Psoas muscle (tissue), 8 donors: ENCODE results near the gene DPP10. TPM values are rescaled to one million over a fixed set of nuclear protein-coding genes. Genes with fewer than 3 reads are reported as not detected.

Source experiments
- ATAC-seq, 4 donors: fragments of 200-7000 bp; cut with Tn5 transposase; one replicate each; pipeline ENCODE4 v1.9.1; 2020; ENCODE audit warnings: moderate library complexity in 3 of 4, mild to moderate bottlenecking in 2 of 4
- DNase-seq, 2 donors: peaks; one replicate each; pipeline ENCODE4 v3.0.0-alpha.2; 2020
- H3K27ac ChIP-seq: fragments of 200-600 bp; one replicate; pipeline ENCODE4 v1.8.0; 2022
- H3K27me3 ChIP-seq, 3 donors: fragments of 200-600 bp in 1 of 3; one replicate each; pipeline versions ENCODE4 v1.6.1 to v1.8.0; 2013 to 2022; ENCODE audit warnings: low read length in 2 of 3, mild to moderate bottlenecking in 2 of 3, moderate library complexity in 1 of 3; ENCODE audit not compliant: insufficient read depth in 3 of 3
- H3K36me3 ChIP-seq, 2 donors: fragments of 200-600 bp in 1 of 2; one replicate each; pipeline versions ENCODE4 v1.6.1 to v1.8.0; 2013 to 2022; ENCODE audit warnings: low read depth in 1 of 2, mild to moderate bottlenecking in 1 of 2, moderate library complexity in 1 of 2; ENCODE audit not compliant: insufficient read depth in 1 of 2
- H3K4me1 ChIP-seq: fragments of 200-600 bp; one replicate; pipeline ENCODE4 v1.8.0; 2022
- H3K4me3 ChIP-seq: fragments of 200-600 bp; one replicate; pipeline ENCODE4 v1.8.0; 2022; ENCODE audit warnings: mild to moderate bottlenecking
- H3K9me3 ChIP-seq: fragments of 200-600 bp; one replicate; pipeline ENCODE4 v1.8.0; 2022
- WGBS, 3 donors: extraction: QIAGEN DNeasy Blood & Tissue Kit; methylation state at CpG; one replicate each; pipeline versions ENCODE4 v1.1.6 to v1.1.7; 2013; 5-methylcytosine and 5-hydroxymethylcytosine counted together
- intact Hi-C, 2 donors: fragments of 100-400 bp; cut with DNase I; formaldehyde crosslinking; loops; one replicate each; pipeline versions ENCODE4 v1.11.0 to v1.14.2; 2022
- polyA plus RNA-seq, 3 donors: library from polyadenylated mRNA; stranded (reverse); fragments of 200-250 nt; gene quantifications; one replicate each; pipeline ENCODE4 v1.2.3, GENCODE V29; 2013
- total RNA-seq, 4 donors: library from RNA; stranded (reverse); fragmentation: NEBNext Ultra II Directional in 2 of 4; extraction: Animal tissue kit (Norgen Biotek cat#: 25700) in 2 of 4; gene quantifications; one replicate each; pipeline versions ENCODE4 v1.2.1 to v1.2.4, GENCODE V29; 2021 to 2023
- TF ChIP-seq, protein P1 (sequence below): fragments of 200-600 bp; IDR thresholded peaks from one replicate; pipeline ENCODE4 v1.8.0; 2022; ENCODE audit warnings: antibody characterized with exemption
- donor health status: healthy with polysubstance abuse.
- donor health status: DM: no; HTN: no; CAD: no; lungs with moderate emphysema.
- donor health status: Bipolar disorder and iron deficiency.
- donor health status: healthy.
- donor health status: DM: yes; HTN: yes; CAD: no.
- donor health status: DM: no; HTN: no; CAD: no.
- donor health status: DM: no; HTN: no; CAD: no.
- donor health status: DM: yes; HTN: yes; CAD: no.

DPP10 gene
- total and polyA plus RNA-seq, 7 donors: 0.01 to 0.11 TPM; not detected in 5

DNA sequence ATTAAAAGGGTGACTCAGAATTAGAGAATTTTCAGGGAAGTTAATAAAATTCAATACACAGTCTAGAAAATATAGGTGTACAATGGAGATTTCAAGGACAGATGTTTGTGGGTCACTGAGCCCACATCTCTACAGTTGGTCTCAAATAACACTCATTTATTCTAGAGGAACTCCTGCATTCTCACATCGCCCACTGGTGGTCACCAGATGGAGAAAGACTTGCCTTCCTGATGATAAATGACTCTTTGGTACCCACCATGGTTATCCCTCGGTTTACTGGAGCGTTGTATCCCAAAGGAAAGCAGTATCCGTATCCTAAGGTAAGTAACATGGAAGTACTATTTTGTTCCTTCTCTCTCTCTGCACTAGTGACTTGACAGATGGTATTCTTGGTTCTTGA lies 1297.1 kb downstream of the DPP10 start:
- 77 to 79% (median 78%) methylated on average over 4 of the region's 4 CpGs for WGBS, 3 donors
- Histone ChIP-seq H3K4me1 (no peaks in the 10 kb centered on the region), H3K27me3 (no peaks in the 10 kb centered on the region), H3K4me3 (no peak overlapping the region), H3K9me3 (no peaks in the 10 kb centered on the region), H3K36me3 (no peaks in the 10 kb centered on the region), H3K27ac (no peak overlapping the region)
- intact Hi-C loops: no loop called here
- no peak for ATAC-seq
- TF ChIP-seq, protein P1, sequence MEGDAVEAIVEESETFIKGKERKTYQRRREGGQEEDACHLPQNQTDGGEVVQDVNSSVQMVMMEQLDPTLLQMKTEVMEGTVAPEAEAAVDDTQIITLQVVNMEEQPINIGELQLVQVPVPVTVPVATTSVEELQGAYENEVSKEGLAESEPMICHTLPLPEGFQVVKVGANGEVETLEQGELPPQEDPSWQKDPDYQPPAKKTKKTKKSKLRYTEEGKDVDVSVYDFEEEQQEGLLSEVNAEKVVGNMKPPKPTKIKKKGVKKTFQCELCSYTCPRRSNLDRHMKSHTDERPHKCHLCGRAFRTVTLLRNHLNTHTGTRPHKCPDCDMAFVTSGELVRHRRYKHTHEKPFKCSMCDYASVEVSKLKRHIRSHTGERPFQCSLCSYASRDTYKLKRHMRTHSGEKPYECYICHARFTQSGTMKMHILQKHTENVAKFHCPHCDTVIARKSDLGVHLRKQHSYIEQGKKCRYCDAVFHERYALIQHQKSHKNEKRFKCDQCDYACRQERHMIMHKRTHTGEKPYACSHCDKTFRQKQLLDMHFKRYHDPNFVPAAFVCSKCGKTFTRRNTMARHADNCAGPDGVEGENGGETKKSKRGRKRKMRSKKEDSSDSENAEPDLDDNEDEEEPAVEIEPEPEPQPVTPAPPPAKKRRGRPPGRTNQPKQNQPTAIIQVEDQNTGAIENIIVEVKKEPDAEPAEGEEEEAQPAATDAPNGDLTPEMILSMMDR: no peak
- no peak for DNase-seq

DNA sequence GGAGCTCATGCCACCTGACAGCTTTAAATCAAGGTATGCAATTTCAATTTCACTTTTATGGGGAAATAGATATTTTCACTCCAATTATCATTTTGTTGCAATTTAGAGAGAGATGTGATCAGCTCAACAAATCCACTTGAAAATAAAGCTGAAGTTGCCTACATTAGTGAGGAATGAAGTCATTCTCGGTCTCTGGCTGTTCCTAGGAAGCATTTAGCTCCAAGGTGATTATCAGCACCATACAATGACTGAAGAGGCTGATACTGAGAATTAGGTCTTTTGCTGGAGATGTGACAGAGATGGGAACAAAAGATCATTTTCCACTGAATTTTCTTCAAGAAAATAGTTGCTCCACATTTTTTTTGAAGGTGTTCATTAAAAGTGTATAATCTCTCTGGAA lies 1303.7 kb downstream of the DPP10 start:
- WGBS, 3 donors: 35 to 47% (median 43%) methylated on average over 1 of the region's 1 CpG
- no peak overlapping the region for H3K4me3 ChIP-seq

DNA sequence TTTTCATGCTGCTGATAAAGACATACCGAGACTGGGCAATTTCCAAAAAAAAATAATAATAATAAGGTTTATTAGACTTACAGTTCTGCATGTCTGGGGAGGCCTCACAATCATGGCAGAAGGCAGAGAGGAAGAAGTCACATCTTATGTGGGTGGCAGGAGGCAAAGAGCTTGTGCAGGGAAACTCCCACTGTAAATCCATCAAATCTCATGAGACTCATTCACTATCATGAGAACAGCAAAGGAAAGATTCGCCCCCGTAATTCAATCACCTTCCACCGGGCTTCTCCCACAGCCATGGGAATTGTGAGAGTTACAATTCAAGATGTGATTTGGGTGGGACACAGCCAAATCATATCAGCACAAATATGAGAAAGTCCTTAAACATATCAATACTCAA lies 1314.8 kb downstream of the DPP10 start:
- 63 to 69% (median 68%) methylated on average over 4 of the region's 4 CpGs for WGBS, 3 donors
- TF ChIP-seq, protein P1: no peak
- no peak overlapping the region for H3K4me3 ChIP-seq
- H3K9me3 ChIP-seq: no peaks in the 10 kb centered on the region
- H3K27ac ChIP-seq: no peak overlapping the region
- intact Hi-C loops: no loop called here
- no peaks in the 10 kb centered on the region for H3K36me3 ChIP-seq
- H3K4me1 ChIP-seq: no peaks in the 10 kb centered on the region
- no peaks in the 10 kb centered on the region for H3K27me3 ChIP-seq
- ATAC-seq (no peak), DNase-seq (no peak)

More for the DNA sequence above, 1303.7 kb downstream of the DPP10 start:
- H3K36me3 ChIP-seq: no peaks in the 10 kb centered on the region
- no peaks in the 10 kb centered on the region for H3K9me3 ChIP-seq
- DNase-seq (no peak), ATAC-seq (no peak)
- no peaks in the 10 kb centered on the region for H3K27me3 ChIP-seq
- TF ChIP-seq, protein P1: no peak
- H3K27ac ChIP-seq: no peak overlapping the region
- H3K4me1 ChIP-seq: no peaks in the 10 kb centered on the region
- intact Hi-C loops: no loop called here

DNA sequence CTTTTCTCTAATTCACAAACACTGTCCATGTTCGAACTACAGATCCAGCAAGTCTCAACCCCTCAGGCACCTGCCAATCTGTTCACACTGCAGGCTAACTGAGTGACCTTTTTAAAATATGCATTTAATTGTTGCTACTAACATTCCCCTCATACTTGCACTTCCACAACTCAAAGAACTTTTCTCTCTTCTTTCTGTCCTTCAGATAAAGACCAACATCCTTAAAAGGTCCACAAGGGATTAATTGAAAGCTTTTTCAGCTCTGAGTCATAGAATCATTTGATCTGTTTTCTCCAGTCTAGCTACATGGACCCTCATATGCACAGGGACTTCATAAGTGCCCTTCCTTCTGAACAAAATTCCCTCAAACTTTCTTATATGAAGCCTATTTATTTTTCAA lies 1321.2 kb downstream of the DPP10 start:
- H3K4me3 ChIP-seq: no peak overlapping the region
- intact Hi-C loops: no loop called here
- H3K9me3 ChIP-seq: no peaks in the 10 kb centered on the region
- no peaks in the 10 kb centered on the region for H3K27me3 ChIP-seq
- H3K36me3 ChIP-seq: no peaks in the 10 kb centered on the region
- H3K4me1 ChIP-seq: no peaks in the 10 kb centered on the region
- TF ChIP-seq, protein P1: no peak
- no peak overlapping the region for H3K27ac ChIP-seq
- no peak for ATAC-seq
- 51 to 74% (median 67%) methylated on average over 1 of the region's 1 CpG for WGBS, 3 donors
- no peak for DNase-seq

DNA sequence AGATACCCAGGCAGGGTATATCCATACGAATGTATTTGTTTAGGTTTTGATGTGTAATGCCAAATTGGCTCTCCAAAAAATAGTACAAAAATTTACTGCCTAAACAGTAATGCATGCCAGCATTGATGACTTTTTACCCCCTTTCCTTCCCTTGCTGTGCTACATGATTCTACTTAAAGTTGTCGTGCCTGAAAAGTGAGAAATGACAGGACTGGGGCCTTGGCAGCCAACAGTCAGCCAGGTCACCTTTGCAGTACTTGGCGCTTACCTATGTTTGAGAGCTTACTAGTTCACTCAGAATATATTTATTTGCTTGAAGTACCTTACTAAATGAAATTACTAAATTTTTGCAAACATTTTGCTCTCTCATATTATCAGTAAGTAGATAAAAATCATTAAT lies 1329.1 kb downstream of the DPP10 start:
- Histone ChIP-seq H3K36me3 (no peaks in the 10 kb centered on the region), H3K27ac (no peak overlapping the region), H3K27me3 (no peaks in the 10 kb centered on the region), H3K4me3 (no peak overlapping the region), H3K4me1 (no peaks in the 10 kb centered on the region), H3K9me3 (no peaks in the 10 kb centered on the region)
- DNase-seq (no peak), ATAC-seq (no peak)
- TF ChIP-seq, protein P1: no peak
- 76 to 86% (median 83%) methylated on average over 3 of the region's 3 CpGs for WGBS, 3 donors
- intact Hi-C loops: no loop called here
